Subcutaneous abdominal adipose tissue (tissue), 5 donors: ENCODE data around the gene DCHS2.

Source experiments
- H3K27ac ChIP-seq: one replicate; pipeline ENCODE4 v1.7.0; 2013; ENCODE audit warnings: low read depth, mild to moderate bottlenecking, inconsistent platforms, low read length, moderate library complexity
- H3K27me3 ChIP-seq, 5 donors: one replicate each; pipeline ENCODE4 v1.7.0; 2013; ENCODE audit warnings: low read length in 5 of 5, inconsistent platforms in 1 of 5; ENCODE audit not compliant: control insufficient read depth in 5 of 5, insufficient read depth in 4 of 5
- H3K36me3 ChIP-seq, 5 donors: one replicate each; pipeline ENCODE4 v1.7.0; 2013; ENCODE audit warnings: low read length in 5 of 5; ENCODE audit not compliant: control insufficient read depth in 5 of 5, insufficient read depth in 5 of 5
- H3K4me1 ChIP-seq, 5 donors: one replicate each; pipeline ENCODE4 v1.7.0; 2013; ENCODE audit warnings: low read length in 5 of 5, mild to moderate bottlenecking in 3 of 5, moderate library complexity in 1 of 5; ENCODE audit not compliant: control insufficient read depth in 5 of 5, insufficient read depth in 5 of 5
- H3K4me3 ChIP-seq, 5 donors: one replicate each; pipeline ENCODE4 v1.7.0; 2013; ENCODE audit warnings: low read length in 5 of 5, low read depth in 1 of 5
- H3K9ac ChIP-seq, 5 donors: one replicate each; pipeline ENCODE4 v1.7.0; 2013; ENCODE audit warnings: low read length in 5 of 5, mild to moderate bottlenecking in 4 of 5, moderate library complexity in 3 of 5
- H3K9me3 ChIP-seq, 5 donors: one replicate each; pipeline ENCODE4 v1.7.0; 2013; ENCODE audit warnings: low read length in 5 of 5; ENCODE audit not compliant: control insufficient read depth in 5 of 5
- donor health status: healthy.
- donor health status: healthy.
- donor health status: healthy.
- donor health status: healthy.
- donor health status: healthy.

The DCHS2 gene

GRCh38 chr4:154517591-154517990 lies 26.0 kb upstream of the DCHS2 start:
- no peak overlapping the region for H3K9ac ChIP-seq
- no peak overlapping the region for H3K4me3 ChIP-seq
- no peaks in the 10 kb centered on the region for H3K9me3 ChIP-seq
- H3K27me3 ChIP-seq: peaks cover 0 to 10% (median 0%) of the 10 kb centered on the region in 5 donors
- H3K27ac ChIP-seq: no peak overlapping the region
- H3K36me3 ChIP-seq: no peaks in the 10 kb centered on the region
- H3K4me1 ChIP-seq: no peaks in the 10 kb centered on the region

GRCh38 chr4:154516318-154517029 lies 24.9 kb upstream of the DCHS2 start:
- Histone ChIP-seq H3K36me3 (no peaks in the 10 kb centered on the region), H3K4me1 (no peaks in the 10 kb centered on the region), H3K27ac (no peak overlapping the region), H3K9me3 (no peaks in the 10 kb centered on the region), H3K9ac (no peak overlapping the region), H3K4me3 (no peak overlapping the region), H3K27me3 (peaks cover 0 to 12% (median 5%) of the 10 kb centered on the region in 5 donors)

GRCh38 chr4:154511981-154512380 lies 20.4 kb upstream of the DCHS2 start:
- no peaks in the 10 kb centered on the region for H3K36me3 ChIP-seq
- no peak overlapping the region for H3K4me3 ChIP-seq
- peaks cover 0 to 12% (median 6%) of the 10 kb centered on the region in 5 donors for H3K27me3 ChIP-seq
- H3K9me3 ChIP-seq: no peaks in the 10 kb centered on the region
- no peak overlapping the region for H3K27ac ChIP-seq
- no peak overlapping the region for H3K9ac ChIP-seq
- no peaks in the 10 kb centered on the region for H3K4me1 ChIP-seq

GRCh38 chr4:154511548-154511947 lies 19.9 kb upstream of the DCHS2 start:
- Histone ChIP-seq H3K4me1 (no peaks in the 10 kb centered on the region), H3K9ac (no peak overlapping the region), H3K36me3 (no peaks in the 10 kb centered on the region), H3K9me3 (no peaks in the 10 kb centered on the region), H3K27me3 (peaks cover 0 to 12% (median 6%) of the 10 kb centered on the region in 5 donors), H3K4me3 (no peak overlapping the region), H3K27ac (no peak overlapping the region)

GRCh38 chr4:154507156-154507555 lies 15.6 kb upstream of the DCHS2 start:
- Histone ChIP-seq H3K27me3 (peaks cover 0 to 8% (median 3%) of the 10 kb centered on the region in 5 donors), H3K4me1 (no peaks in the 10 kb centered on the region), H3K4me3 (no peak overlapping the region), H3K27ac (no peak overlapping the region), H3K36me3 (no peaks in the 10 kb centered on the region), H3K9me3 (no peaks in the 10 kb centered on the region), H3K9ac (no peak overlapping the region)

- no peak overlapping the region for H3K9ac ChIP-seq
- H3K9me3 ChIP-seq: no peaks in the 10 kb centered on the region
- no peaks in the 10 kb centered on the region for H3K4me1 ChIP-seq
- H3K4me3 ChIP-seq: no peak overlapping the region
- H3K36me3 ChIP-seq: no peaks in the 10 kb centered on the region
- peaks cover 0 to 9% (median 0%) of the 10 kb centered on the region in 5 donors for H3K27me3 ChIP-seq
- no peak overlapping the region for H3K27ac ChIP-seq
Measured at GRCh38 chr4:154506253-154506652, 14.7 kb upstream of the DCHS2 start.

- Histone ChIP-seq H3K27ac (no peak overlapping the region), H3K4me3 (no peak overlapping the region), H3K9ac (no peak overlapping the region), H3K4me1 (no peaks in the 10 kb centered on the region), H3K36me3 (no peaks in the 10 kb centered on the region), H3K27me3 (peaks cover 0 to 9% (median 0%) of the 10 kb centered on the region in 5 donors), H3K9me3 (no peaks in the 10 kb centered on the region)
Measured at GRCh38 chr4:154503598-154503997, 12.0 kb upstream of the DCHS2 start.

GRCh38 chr4:154502111-154502510 lies 10.5 kb upstream of the DCHS2 start:
- H3K9me3 ChIP-seq: no peaks in the 10 kb centered on the region
- peaks cover 0 to 12% (median 0%) of the 10 kb centered on the region in 5 donors for H3K27me3 ChIP-seq
- H3K9ac ChIP-seq: no peak overlapping the region
- H3K27ac ChIP-seq: no peak overlapping the region
- no peaks in the 10 kb centered on the region for H3K4me1 ChIP-seq
- no peak overlapping the region for H3K4me3 ChIP-seq
- H3K36me3 ChIP-seq: no peaks in the 10 kb centered on the region

- H3K27me3 ChIP-seq: peaks cover 0 to 12% (median 0%) of the 10 kb centered on the region in 5 donors
- no peaks in the 10 kb centered on the region for H3K9me3 ChIP-seq
- no peak overlapping the region for H3K27ac ChIP-seq
- H3K4me3 ChIP-seq: no peak overlapping the region
- H3K9ac ChIP-seq: no peak overlapping the region
- no peaks in the 10 kb centered on the region for H3K4me1 ChIP-seq
- H3K36me3 ChIP-seq: no peaks in the 10 kb centered on the region
Measured at GRCh38 chr4:154497889-154498288, 6.3 kb upstream of the DCHS2 start.

GRCh38 chr4:154495867-154496266 lies 4.3 kb upstream of the DCHS2 start:
- no peaks in the 10 kb centered on the region for H3K9me3 ChIP-seq
- H3K36me3 ChIP-seq: no peaks in the 10 kb centered on the region
- no peak overlapping the region for H3K9ac ChIP-seq
- no peak overlapping the region for H3K4me3 ChIP-seq
- H3K27ac ChIP-seq: no peak overlapping the region
- peaks cover 7 to 23% (median 16%) of the 10 kb centered on the region in 5 donors for H3K27me3 ChIP-seq
- peaks cover 0 to 15% (median 14%) of the 10 kb centered on the region in 5 donors for H3K4me1 ChIP-seq
